ENCODE results near the gene ACD.

ACD gene

DNA sequence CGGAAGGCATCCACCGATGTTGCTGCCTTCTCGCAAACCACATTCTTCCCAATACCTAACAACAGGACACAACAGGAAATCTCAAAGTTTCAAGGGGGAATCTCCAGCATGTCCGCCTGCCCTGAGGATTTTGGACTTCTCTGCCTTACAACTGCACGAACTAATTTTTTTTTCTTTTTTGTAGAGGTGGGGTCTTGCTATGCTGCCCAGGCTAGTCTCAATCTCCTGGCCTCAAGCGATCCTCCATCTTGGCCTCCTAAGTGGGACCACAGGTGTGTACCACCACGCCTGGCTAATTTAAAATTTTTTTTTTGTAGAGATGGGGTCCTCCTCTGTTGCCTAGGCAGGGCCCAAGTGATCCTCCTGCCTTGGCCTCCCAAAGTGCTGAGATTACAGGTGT lies 15.9 kb upstream of the ACD start:
- no peak for DNase-seq (ENCODE audit: low spot score)

DNA sequence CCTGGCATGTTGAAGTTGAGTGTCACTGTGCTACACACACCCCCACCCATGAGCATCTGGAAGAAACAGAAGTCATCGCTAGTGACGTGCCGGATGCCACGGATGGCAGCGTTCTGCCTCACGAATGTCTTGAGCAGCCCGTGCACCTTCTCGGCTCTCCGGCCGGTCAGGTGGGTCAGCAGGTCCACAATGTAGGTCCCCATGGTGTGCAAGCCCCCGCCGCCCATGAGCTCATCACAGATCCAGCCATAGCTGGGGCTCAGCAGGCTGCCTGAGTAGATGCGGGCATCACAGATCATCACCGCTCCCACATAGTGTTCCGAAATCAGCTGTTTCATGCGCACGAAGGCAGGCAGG lies 15.5 kb upstream of the ACD start:
- no peak for DNase-seq (ENCODE audit: low spot score)

DNA sequence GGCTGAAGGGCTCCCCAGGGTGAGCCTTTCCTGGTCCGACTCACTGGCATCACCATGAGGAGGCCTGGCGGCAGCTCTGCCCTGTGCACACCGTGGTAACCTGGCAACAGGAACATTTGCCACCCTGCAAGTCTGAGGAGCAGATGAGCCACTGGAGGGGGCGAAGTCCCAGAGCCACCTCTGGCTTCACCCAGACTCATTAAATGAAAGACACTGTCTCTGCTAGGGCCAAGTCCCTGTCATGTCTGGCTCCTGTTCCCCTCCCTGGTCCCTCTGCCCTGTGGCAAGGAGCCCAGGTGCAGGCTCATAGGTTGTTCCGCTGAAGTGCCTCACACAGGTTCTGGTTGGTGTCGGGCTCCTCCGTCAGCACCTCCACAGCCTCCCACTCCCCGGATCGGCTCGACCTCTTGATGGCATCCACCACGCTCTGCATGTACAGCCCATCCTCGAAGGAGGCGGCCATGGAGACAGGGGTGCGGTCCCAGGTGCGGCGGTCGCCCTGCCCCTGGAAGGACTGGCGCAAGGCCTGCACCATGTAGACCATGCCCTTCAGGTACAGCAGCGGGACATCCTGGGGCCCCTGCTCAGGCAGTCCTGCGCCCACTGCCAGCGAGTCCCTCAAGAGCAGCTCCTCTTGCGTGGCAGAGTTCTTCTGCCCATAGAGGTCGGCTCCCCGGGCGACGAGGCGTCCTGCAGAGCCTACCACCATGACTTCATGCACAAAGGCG lies 15.0 kb upstream of the ACD start:
- no peak for DNase-seq (ENCODE audit: low spot score)

DNA sequence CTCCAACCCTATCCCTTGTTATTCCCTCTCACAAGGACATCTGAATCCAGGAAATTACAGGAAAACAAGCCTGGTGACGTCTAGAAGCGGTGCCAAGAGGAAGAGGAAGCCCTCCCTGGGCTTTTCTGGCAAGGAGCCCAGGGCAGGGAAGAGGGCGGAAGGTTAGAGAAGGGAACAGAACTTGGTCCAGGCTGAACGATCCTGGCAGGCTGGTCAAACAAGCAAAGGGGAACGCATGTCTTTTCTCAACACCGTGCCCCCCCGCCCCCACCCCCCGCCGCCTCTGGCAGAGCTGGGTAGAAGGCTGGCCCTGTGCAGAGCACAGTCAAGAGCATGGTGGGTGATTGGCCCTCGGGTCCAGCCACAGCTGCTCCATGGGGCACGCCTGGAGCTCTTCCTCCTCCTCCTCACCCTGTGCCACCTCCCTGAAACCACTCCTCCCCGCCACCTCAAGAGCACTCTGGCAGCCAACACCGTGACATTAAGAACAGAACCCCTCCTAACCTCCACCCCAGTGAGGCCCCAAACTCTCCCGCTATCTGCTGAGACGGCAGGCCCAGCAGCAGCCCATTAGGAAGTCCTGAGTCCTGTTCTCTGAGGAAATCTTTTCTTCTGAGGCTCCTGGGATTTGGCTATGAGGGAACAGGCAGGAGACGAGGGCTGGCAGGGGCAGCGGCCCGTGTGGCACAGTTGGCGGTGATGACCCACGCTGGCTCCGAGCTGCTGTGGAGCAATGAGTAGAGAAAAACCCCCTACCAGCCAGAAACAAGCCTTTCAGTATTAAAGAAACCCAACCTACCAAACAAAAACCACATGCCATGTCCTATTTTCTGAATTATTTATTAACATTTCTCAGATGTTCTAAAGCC lies 13.9 kb upstream of the ACD start:
- DNase-seq (ENCODE audit: low spot score): no peak

DNA sequence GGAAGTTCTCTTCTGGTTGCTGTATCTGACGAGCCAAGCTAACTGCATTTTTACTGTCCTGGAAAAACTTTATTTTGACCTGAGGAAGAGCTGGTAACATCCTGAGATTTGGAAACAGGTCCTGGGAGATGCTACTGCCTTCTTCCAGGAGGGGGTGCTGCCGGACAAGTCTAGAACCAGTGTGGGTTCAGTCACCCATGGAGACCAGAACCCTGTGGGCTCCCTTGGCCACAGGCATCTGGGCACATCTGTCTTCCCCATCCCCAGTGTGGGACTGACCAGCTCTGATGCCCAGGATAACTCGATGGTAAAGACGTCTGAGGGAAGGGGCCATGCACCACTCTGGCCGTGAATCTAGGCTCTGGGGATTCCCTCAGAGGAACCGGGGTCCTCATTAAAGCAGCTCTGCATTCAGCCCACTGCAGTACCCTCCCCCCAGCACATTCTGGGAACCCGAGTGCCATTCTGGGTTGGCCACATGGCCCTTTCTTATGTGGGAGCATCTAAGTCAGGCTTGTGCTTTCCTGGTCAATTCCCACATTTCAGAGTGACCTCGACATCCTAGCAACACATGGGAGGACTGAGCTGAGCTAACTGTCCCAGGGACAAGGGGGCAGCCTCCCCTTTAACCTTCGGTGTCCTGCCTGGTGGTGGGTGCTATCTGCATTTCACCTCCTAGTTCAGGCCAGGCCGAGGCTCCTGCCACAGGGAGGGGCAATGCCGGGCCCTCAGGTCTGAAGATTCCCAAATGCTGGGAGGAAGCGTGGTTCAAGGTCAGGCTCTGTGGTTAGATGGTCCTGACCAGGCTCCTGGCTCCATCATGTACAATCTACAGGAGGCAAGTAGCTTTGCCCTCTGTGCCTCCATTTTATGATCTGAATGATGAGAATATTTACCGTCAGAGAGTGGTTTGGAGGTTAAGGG lies 12.9 kb upstream of the ACD start:
- DNase-seq (ENCODE audit: low spot score): peak; percentile 83

DNA sequence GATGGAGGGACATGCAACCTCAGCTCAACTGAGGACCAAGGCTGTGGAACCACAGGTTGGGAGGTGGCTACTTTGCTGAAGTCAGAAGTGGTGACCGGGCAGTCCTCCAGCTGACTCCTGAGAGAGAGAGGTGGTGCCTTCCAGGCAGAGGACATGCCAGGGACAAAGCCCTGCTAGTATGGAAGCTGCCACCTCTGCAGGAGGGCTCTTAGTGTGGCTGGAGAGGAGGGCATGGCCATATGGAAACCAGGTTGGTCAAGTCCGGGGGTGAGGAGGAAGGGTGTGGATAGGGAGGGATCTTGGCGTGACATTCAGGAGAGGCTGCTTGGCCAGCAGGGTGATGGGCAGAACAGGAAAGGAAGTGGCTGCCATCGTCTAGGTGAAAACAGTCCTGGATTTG lies 12.2 kb upstream of the ACD start:
- no peak for DNase-seq (ENCODE audit: low spot score)

DNA sequence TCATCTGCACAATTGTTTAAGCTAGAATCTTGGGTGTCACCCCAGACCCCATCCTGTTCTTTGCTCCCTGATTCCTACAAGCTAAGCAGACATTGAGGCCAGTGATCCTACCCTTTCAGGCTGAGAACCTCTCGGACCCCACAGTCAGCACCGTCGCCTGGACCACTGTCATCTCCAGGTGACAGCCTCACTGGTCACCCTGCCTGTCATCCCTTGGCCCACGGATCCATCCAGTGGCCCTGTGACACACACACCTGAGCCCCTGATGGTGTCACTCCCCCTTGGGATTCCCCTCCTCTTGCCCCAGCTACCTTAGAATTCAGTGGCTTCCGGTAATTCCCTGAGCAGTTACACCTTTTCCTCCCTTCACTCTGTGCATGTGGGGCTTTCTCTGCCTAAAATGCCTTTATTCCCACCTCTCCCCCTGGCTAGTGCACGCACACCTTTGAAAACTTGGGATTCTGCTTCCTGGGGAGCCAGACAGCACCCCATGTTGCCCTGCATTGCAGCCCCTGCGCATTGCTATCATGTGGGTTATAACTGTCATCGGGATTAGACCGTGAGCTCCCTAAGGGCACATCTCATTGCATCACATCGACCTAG lies 9.5 kb upstream of the ACD start:
- no peak for DNase-seq (ENCODE audit: low spot score)

DNA sequence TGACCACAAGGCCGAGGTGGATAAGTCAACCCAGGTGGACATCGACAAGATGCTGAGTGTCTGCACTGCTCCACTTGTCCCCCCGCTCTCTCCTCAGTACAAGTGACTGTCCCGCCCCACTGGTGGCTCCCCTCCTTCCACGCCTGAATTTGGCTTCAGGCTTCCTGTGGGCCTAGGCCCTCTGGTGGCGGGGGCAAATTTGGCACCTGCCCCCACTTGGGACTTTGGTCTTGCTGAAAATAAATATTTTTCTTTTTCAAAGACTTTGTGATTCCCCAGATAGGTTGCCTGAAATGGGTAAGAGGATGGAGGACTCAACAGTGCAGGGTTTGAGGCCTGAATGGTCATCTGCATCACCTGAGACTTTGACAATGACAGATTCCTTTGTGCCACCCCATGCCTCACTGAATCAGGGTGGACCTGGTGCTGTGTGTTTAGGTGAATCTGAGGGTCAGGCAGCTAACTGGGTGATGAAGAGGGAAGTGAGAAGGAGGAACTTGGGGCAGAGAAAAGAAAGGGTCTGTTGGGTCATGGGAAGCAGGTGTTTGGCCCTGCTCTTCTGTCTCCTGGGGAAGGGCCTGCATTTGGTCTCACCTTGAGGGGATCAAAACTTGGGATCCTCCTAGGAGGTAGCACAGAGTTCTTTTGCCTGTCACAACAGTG lies 8.6 kb upstream of the ACD start:
- peak; percentile 24 for DNase-seq (ENCODE audit: low spot score)

DNA sequence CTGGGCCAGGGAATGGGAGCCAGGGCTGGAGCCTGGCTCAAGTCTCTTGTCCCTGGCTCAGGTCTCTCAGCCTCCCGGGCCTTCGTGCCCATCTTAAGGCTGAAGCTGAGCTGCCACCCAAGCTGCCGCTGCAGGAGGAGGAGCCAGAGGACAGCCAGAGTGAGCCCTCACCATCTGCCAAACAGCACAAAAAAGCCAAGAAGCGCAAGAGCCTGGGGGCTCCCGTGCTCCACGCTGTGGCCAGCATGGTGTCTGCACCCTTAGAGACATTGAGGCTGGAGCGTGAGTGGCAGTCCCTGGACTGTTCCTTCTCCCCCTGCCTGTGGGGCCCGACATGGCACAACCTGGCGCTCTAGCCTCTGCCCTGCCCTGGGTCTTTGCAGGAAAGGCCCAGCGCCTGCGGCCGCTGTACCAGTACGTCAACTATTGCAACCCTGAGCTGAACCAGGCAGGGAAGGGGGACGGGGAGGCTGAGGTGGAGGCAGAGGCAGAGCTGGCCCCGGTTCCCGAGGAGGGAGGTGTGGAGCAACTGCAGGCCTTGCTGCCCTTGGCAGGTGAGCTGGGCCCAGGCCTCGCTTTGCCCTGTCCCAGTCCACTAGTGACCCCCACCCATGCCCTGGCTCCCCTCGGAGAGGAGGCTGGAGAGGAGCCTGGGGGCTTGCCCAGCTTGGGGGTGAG lies 7.9 kb upstream of the ACD start:
- DNase-seq (ENCODE audit: low spot score): peak; percentile 99

DNA sequence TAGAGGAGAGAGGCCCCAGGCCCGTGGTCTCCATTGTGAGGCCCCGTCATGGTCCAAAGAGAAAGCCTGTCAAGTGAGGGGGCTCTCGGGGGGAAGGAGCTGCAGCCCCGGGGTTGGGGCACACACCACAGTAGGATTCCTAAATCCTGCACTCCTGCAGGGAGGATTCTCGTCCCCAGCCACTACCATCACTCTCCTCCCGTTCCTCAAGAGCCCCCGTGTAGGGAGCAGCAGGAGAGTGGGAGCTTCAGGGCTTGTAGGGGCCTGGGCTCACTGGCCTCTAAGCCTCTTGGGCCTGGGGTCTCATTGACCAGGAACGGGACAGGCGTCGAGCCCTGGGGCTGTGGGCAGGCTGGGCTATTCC lies 7.4 kb upstream of the ACD start:
- DNase-seq (ENCODE audit: low spot score): no peak

DNA sequence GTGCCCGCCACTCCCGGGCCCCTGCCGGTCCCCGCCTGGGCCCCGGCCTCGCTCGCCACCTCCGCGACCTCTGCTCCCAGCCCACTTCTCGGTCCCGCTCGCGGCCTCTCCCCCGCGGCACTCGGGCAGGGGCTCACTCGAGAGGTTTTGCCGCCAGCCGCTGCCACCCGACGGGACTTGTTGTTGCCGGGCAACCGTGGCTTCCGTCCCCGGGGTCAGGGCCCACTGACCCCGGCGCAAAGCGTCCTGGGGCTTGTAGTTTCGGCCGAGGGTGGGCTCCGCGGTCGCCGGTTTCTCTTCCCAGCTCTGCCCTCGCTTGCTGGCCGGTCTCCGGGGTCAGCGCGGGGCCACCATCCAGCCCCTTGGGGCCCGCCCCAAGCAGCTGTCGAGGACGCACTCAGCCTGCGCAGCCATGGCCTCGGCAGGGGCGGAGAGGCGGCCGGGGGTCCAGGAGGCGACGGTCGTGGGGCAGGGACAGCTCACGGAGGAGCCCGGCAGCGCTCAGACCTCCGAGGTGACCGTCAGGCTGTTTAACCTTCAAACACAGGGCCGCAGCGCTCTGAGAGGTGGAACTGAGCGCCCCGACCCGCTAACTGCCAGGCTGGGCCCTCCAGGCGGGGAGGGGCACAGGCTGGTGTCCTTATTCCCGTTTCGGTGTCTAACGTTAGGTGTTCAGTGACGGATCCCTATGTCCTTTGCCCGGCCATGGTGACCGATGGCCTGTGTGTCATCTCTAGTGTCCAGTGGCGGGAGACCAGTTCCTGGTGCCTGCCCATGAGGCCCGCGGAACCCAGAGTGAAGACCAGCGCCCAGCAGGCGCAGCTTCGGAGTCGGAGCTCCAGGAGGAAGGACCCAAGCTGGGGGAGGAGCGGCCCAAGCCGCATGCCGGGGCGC lies 6.7 kb upstream of the ACD start, which contains the start of the genes C16orf86 and ENKD1:
Gene C16orf86, plus strand, starts transcription at position 256 of the 894 bp plus-strand sequence. Its CDS starts 157 bp downstream, at position 413.
Gene ENKD1, minus strand, starts transcription at position 192 of the 894 bp plus-strand sequence. CDS start 308 bp downstream, outside the sequence.
- peak; percentile 99 for DNase-seq (ENCODE audit: low spot score)

DNA sequence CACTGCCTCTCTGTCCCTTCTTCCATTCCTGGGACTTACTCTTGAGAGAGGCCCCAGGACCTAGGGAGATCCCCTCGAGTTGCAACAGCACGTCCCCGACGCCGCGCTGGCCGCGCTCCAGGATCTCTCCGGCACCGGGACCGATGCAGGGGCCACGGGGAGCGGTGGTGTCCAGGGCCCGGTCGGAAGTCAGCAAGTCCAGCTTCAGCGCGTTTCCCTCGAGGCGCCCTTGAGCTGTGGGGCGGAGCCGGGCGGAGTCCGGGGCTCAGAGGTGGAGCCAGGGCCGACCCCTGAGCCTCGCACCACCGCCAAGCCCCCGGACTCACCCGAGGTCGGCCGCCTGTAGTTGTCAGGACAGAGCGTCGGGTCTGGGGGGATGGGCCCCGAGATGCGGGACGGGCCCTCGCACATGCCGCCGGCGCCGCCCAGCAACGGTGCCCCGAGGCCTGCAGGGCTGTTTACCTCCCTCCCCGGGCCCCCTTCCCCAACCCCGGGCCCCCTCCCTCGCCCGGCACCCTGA lies 6.0 kb upstream of the ACD start:
- peak; percentile 72 for DNase-seq (ENCODE audit: low spot score)

DNA sequence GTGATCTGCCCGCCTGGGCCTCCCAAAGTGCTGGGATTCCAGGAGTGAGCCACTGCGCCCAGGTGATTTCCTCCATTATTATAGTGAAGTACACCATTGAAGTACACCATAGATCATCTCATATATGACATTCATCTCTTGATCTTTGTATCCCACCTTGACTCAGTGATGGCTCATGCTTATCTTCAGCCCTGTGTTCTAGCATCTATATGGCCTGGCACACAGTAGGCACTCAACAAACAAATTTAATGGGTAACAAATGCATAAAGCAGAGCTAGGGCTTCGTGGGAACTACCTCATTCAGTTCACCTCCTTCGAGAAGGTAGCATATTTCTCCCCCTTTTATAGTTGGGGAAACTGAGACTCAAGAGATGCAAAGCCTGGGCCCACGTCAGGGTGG lies 5.5 kb upstream of the ACD start:
- no peak for DNase-seq (ENCODE audit: low spot score)

DNA sequence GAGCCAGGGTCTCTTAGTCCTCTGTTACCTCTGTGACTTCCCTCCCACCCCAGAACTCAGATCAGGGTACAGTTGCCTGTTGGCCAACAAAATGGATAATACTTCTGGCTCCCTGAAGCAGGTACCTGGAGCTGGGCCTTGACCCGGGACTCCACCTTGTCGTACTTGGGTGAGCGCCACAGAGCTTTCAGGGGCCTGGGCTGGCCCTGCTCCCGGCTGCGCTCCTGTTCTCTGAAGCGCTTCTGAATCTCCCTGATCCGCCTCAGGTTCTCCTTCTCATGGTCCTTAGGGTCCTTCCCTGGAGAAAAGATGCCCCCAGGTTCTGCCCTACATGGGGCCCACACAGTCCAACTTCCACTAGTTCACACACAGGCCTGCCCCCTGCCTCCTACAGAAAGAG lies 4.8 kb upstream of the ACD start:
- DNase-seq (ENCODE audit: low spot score): no peak

DNA sequence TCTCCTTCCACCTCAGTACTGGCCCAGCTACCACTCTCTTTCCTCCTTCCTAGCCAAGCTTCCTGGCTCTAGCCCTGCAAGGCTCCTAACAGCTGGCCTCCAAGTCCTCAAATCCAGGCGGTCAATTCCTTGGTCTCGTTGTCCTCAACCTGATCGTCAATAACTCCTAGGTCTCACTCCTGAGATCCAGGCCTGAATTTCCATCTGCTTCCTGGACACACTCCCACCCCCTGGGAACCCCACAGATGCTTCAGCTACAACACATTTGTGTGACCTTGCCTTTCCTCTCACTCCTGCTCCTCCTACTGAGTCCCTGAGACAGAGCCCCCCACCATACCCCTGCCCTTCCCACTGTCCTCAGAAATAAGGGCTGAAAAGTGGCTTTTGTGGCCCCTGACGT lies 4.2 kb upstream of the ACD start:
- no peak for DNase-seq (ENCODE audit: low spot score)

DNA sequence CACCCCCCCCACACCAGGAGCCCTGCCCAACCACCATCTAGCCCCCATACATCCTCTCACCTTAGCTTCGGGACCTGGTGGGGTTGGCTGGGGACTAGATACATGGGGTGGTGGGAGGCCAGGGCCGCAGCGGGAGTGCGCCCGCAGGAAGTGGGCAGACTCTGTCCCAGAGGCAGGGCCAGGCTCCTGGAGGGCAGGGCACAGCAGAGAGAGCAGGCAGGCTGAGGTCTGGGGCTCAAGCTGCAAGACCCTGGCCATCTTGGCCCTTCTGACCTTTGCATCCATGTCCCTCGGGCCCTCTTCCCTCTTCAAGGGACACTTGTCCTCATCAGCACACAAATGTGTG lies 3.8 kb upstream of the ACD start:
- peak; percentile 19 for DNase-seq (ENCODE audit: low spot score)

DNA sequence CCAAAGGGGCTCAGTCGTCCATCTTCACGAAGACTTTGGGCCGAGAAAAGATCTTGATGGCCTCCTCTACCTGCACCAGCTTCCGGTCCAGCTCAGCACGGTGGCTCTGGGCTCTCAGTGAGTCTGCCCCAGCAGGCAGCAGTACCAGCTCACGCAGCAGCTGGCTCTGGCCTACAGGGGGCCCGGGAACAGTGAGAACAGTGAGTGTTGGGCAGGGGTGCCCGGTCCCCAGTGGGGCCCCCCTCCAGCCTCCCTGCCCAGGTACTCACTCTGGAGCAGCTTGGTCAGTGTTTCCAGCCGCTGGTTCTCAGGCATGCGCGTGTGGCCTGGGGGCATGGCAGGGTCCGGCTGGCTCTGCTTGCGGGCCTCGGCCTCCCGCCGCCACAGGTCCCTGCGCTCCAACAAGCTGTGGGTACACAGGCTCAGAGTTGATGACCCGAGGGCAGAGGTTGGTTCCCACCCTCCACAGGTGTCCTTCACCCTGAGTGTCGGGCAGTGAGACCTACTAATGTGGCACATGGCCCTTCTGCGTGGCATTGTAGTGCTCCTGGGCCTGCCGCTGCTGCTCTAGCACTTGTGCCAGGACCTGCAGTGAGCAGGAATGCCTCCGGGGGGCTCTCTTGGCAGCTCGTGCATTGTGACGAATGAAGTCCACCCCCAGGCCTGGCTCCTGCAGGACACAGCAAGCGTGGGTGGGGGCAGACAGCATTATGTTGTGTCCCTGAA lies 3.3 kb upstream of the ACD start:
- peak; percentile 77 for DNase-seq (ENCODE audit: low spot score)

DNA sequence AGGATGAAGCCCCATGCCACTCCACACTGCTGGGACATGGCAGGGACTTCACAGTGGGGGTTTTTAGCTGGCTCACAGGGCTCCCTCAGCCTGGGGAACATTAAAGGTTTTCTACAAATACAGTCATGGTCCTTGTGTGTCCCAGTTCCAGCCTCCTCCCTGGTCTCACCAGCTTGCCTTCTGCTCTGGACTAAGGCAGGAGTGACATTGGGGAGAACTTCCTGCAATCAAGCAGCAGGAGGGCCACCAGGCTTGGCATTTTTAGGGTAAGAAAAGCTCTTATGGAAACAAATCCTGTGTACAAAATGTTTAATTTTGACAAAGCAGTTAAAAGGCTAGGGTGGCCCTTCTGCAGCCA lies 2.6 kb upstream of the ACD start:
- no peak for DNase-seq (ENCODE audit: low spot score)
